Mesendoderm (in vitro differentiated cells): ENCODE data around the gene PSMC6.

ENCODE experiments used
- DNase-seq: peaks from one replicate; pipeline ENCODE4 v3.0.0; 2013
- H2AK5ac ChIP-seq: 2 replicates; pipeline ENCODE4 v1.6.1; 2013; ENCODE audit warnings: low read length, inconsistent platforms
- H2BK120ac ChIP-seq: 2 replicates; pipeline ENCODE4 v1.6.1; 2013; ENCODE audit warnings: low read depth, mild to moderate bottlenecking, low read length, moderate library complexity, mixed read lengths
- H2BK15ac ChIP-seq: replicated peaks from 2 replicates; pipeline ENCODE4 v1.6.1; 2013; ENCODE audit warnings: low read depth, mild to moderate bottlenecking, moderate library complexity
- H2BK5ac ChIP-seq: 2 replicates; pipeline ENCODE4 v1.6.1; 2013; ENCODE audit warnings: low read length, inconsistent platforms
- H3K18ac ChIP-seq: 2 replicates; pipeline ENCODE4 v1.6.1; 2013; ENCODE audit warnings: mild to moderate bottlenecking, low read length, mixed read lengths
- H3K23ac ChIP-seq: one replicate; pipeline ENCODE4 v1.6.1; 2013; ENCODE audit warnings: low read length
- H3K27ac ChIP-seq: 2 replicates; pipeline ENCODE4 v1.5.1; 2013; ENCODE audit warnings: low read depth, mild to moderate bottlenecking, inconsistent platforms, low read length, moderate library complexity
- H3K27me3 ChIP-seq: 2 replicates; pipeline ENCODE4 v1.6.1; 2013; ENCODE audit warnings: low read length, control low read depth, mild to moderate bottlenecking, inconsistent platforms; ENCODE audit not compliant: insufficient read depth, poor library complexity
- H3K36me3 ChIP-seq: 2 replicates; pipeline ENCODE4 v1.6.1; 2013; ENCODE audit warnings: low read length, inconsistent platforms; ENCODE audit not compliant: control insufficient read depth, insufficient read depth
- H3K4ac ChIP-seq: one replicate; pipeline ENCODE4 v1.6.1; 2013; ENCODE audit warnings: low read depth, mild to moderate bottlenecking, low read length, moderate library complexity
- H3K4me1 ChIP-seq: 2 replicates; pipeline ENCODE4 v1.6.1; 2013; ENCODE audit warnings: low read depth, low read length, inconsistent platforms; ENCODE audit not compliant: control insufficient read depth
- H3K4me2 ChIP-seq: 2 replicates; pipeline ENCODE4 v1.6.1; 2013; ENCODE audit warnings: low read length
- H3K4me3 ChIP-seq: 2 replicates; pipeline ENCODE4 v1.5.1; 2013; ENCODE audit warnings: mild to moderate bottlenecking, low read length
- H3K56ac ChIP-seq: one replicate; pipeline ENCODE4 v1.6.1; 2013; ENCODE audit warnings: low read length
- H3K79me1 ChIP-seq: 2 replicates; pipeline ENCODE4 v1.6.1; 2013; ENCODE audit warnings: low read length, inconsistent platforms
- H3K79me2 ChIP-seq: 2 replicates; pipeline ENCODE4 v1.6.1; 2013; ENCODE audit warnings: mild to moderate bottlenecking, low read length; ENCODE audit not compliant: control insufficient read depth, insufficient read depth
- H3K9ac ChIP-seq: 2 replicates; pipeline ENCODE4 v1.6.1; 2013; ENCODE audit warnings: low read length, inconsistent platforms
- H4K5ac ChIP-seq: one replicate; pipeline ENCODE4 v1.6.1; 2013; ENCODE audit warnings: low read length
- H4K8ac ChIP-seq: one replicate; pipeline ENCODE4 v1.6.1; 2013; ENCODE audit warnings: low read depth, mild to moderate bottlenecking, control low read depth, low read length, moderate library complexity
- WGBS: extraction: QIAGEN DNeasy Blood & Tissue Kit; methylation state at CpG from one replicate; pipeline ENCODE4 v1.1.7; 2013; ENCODE audit warnings: low lambda C conversion rate, missing lambda C conversion rate; ENCODE audit not compliant: insufficient coverage; ENCODE audit errors: extremely low coverage; 5-methylcytosine and 5-hydroxymethylcytosine counted together

Gene PSMC6

GRCh38 chr14:52767058-52767833 is 60.2 kb downstream of the PSMC6 start:
- no peak overlapping the region for H2AK5ac ChIP-seq
- H4K8ac ChIP-seq, result no peak overlapping the region
- no peak for DNase-seq
- no peak overlapping the region for H2BK120ac ChIP-seq
- H3K36me3 ChIP-seq, result peaks cover 1% of the 10 kb centered on the region
- no peak overlapping the region for H3K9ac ChIP-seq
- H3K27ac ChIP-seq, result no peak overlapping the region
- no peak overlapping the region for H3K23ac ChIP-seq
- H3K79me2 ChIP-seq, result no peaks in the 10 kb centered on the region
- no peaks in the 10 kb centered on the region for H3K27me3 ChIP-seq
- H3K4ac ChIP-seq, result no peak overlapping the region
- H2BK15ac ChIP-seq, result no peak overlapping the region
- no peaks in the 10 kb centered on the region for H3K4me1 ChIP-seq
- no peaks in the 10 kb centered on the region for H3K79me1 ChIP-seq
- H3K56ac ChIP-seq, result no peak overlapping the region
- no CpG with 5 or more reads among the region's 3 CpGs for WGBS
- H4K5ac ChIP-seq, result no peak overlapping the region
- no peak overlapping the region for H3K18ac ChIP-seq
- H3K4me2 ChIP-seq, result no peak overlapping the region
- H3K4me3 ChIP-seq, result no peak overlapping the region
- no peak overlapping the region for H2BK5ac ChIP-seq

- Histone ChIP-seq H3K79me1 (no peaks in the 10 kb centered on the region), H3K27me3 (no peaks in the 10 kb centered on the region), H3K4me2 (no peak overlapping the region), H3K79me2 (no peaks in the 10 kb centered on the region), H3K36me3 (peaks cover 1% of the 10 kb centered on the region), H3K27ac (no peak overlapping the region), H3K18ac (no peak overlapping the region), H2BK15ac (no peak overlapping the region), H2AK5ac (no peak overlapping the region), H4K8ac (no peak overlapping the region), H3K9ac (no peak overlapping the region), H3K4me1 (no peaks in the 10 kb centered on the region), H3K4me3 (no peak overlapping the region), H3K23ac (no peak overlapping the region), H3K56ac (no peak overlapping the region), H3K4ac (no peak overlapping the region), H2BK120ac (no peak overlapping the region), H4K5ac (no peak overlapping the region), H2BK5ac (no peak overlapping the region)
- no peak for DNase-seq
Measured at GRCh38 chr14:52769887-52770286, 62.9 kb downstream of the PSMC6 start.

GRCh38 chr14:52776816-52777215 is 69.8 kb downstream of the PSMC6 start:
- Histone ChIP-seq H3K18ac (no peak overlapping the region), H2AK5ac (no peak overlapping the region), H3K4me1 (no peaks in the 10 kb centered on the region), H3K56ac (no peak overlapping the region), H3K23ac (no peak overlapping the region), H3K4ac (no peak overlapping the region), H3K79me2 (no peaks in the 10 kb centered on the region), H3K27me3 (no peaks in the 10 kb centered on the region), H2BK5ac (no peak overlapping the region), H3K36me3 (peaks cover 2% of the 10 kb centered on the region), H4K5ac (no peak overlapping the region), H2BK15ac (no peak overlapping the region), H2BK120ac (no peak overlapping the region), H3K4me2 (no peak overlapping the region), H3K27ac (no peak overlapping the region), H3K79me1 (no peaks in the 10 kb centered on the region), H4K8ac (no peak overlapping the region), H3K4me3 (no peak overlapping the region), H3K9ac (no peak overlapping the region)
- DNase-seq, result peak; percentile 12
- WGBS, result no CpG with 5 or more reads among the region's 7 CpGs
